Liver (tissue), 9 donors: ENCODE results near the gene TTC39A. TPM values are rescaled to one million over a fixed set of nuclear protein-coding genes. Genes with fewer than 3 reads are reported as not detected.

Experiments
- DNase-seq: peaks from one replicate; pipeline ENCODE4 v3.0.0-alpha.2; 2017; ENCODE audit warnings: low spot score
- H3K27ac ChIP-seq, 2 donors: one replicate each; pipeline ENCODE4 v1.7.0; 2013; ENCODE audit warnings: inconsistent platforms in 2 of 2, low read length in 2 of 2, control low read depth in 1 of 2, low read depth in 1 of 2, mild to moderate bottlenecking in 1 of 2
- H3K27me3 ChIP-seq, 4 donors: one replicate each; pipeline versions ENCODE4 v1.6.1 to v1.7.0; 2013; ENCODE audit warnings: low read length in 3 of 4, inconsistent platforms in 1 of 4, mild to moderate bottlenecking in 1 of 4, moderate library complexity in 1 of 4; ENCODE audit not compliant: control insufficient read depth in 4 of 4, insufficient read depth in 4 of 4
- H3K36me3 ChIP-seq, 4 donors: one replicate each; pipeline versions ENCODE4 v1.6.1 to v1.7.0; 2013; ENCODE audit warnings: low read length in 3 of 4, mild to moderate bottlenecking in 3 of 4, low read depth in 1 of 4, moderate library complexity in 1 of 4; ENCODE audit not compliant: control insufficient read depth in 4 of 4, insufficient read depth in 3 of 4
- H3K4me1 ChIP-seq, 4 donors: one replicate each; pipeline versions ENCODE4 v1.6.1 to v1.7.0; 2013; ENCODE audit warnings: low read length in 3 of 4, mild to moderate bottlenecking in 3 of 4, moderate library complexity in 1 of 4; ENCODE audit not compliant: control insufficient read depth in 4 of 4, insufficient read depth in 4 of 4
- H3K4me3 ChIP-seq, 3 donors: one replicate each; pipeline versions ENCODE4 v1.6.1 to v1.7.0; 2013; ENCODE audit warnings: low read length in 3 of 3, control low read depth in 1 of 3, low read depth in 1 of 3, mild to moderate bottlenecking in 1 of 3
- H3K9ac ChIP-seq, 2 donors: one replicate each; pipeline ENCODE4 v1.7.0; 2013; ENCODE audit warnings: low read length in 2 of 2, mild to moderate bottlenecking in 2 of 2, moderate library complexity in 2 of 2, control low read depth in 1 of 2, low read depth in 1 of 2
- H3K9me3 ChIP-seq, 4 donors: one replicate each; pipeline versions ENCODE4 v1.6.1 to v1.7.0; 2013; ENCODE audit warnings: low read length in 3 of 4; ENCODE audit not compliant: control insufficient read depth in 4 of 4
- EGR1 ChIP-seq, 2 donors: IDR thresholded peaks; 2 replicates each; pipeline ENCODE4 v1.6.1; 2016 to 2018; ENCODE audit warnings: antibody characterized with exemption in 2 of 2, low read depth in 2 of 2
- FOXA1 ChIP-seq: IDR thresholded peaks from 2 replicates; pipeline ENCODE4 v1.6.1; 2016; ENCODE audit warnings: antibody characterized with exemption
- GABPA ChIP-seq, 2 donors: IDR thresholded peaks in 1 of 2; conservative IDR thresholded peaks in 1 of 2; 2 replicates each; pipeline ENCODE4 v1.6.1; 2016; ENCODE audit warnings: antibody characterized with exemption in 2 of 2, mild to moderate bottlenecking in 1 of 2, moderate library complexity in 1 of 2
- HNF4A ChIP-seq, 2 donors: conservative IDR thresholded peaks; 2 replicates each; pipeline ENCODE4 v1.6.1; 2016; ENCODE audit warnings: antibody characterized with exemption in 2 of 2, mild to moderate bottlenecking in 2 of 2
- HNF4G ChIP-seq: IDR thresholded peaks from 2 replicates; pipeline ENCODE4 v1.6.1; 2016; ENCODE audit warnings: antibody characterized with exemption
- JUND ChIP-seq, 2 donors: IDR thresholded peaks; 2 replicates each; pipeline ENCODE4 v1.6.1; 2016; ENCODE audit warnings: antibody characterized with exemption in 2 of 2
- NR2F2 ChIP-seq: IDR thresholded peaks from 2 replicates; pipeline ENCODE4 v1.6.1; 2016; ENCODE audit warnings: antibody characterized with exemption
- RAD21 ChIP-seq, 2 donors: IDR thresholded peaks; 2 replicates each; pipeline ENCODE4 v1.6.1; 2016; ENCODE audit warnings: antibody characterized with exemption in 2 of 2, mild to moderate bottlenecking in 2 of 2
- RXRA ChIP-seq, 2 donors: IDR thresholded peaks; 2 replicates each; pipeline ENCODE4 v1.6.1; 2017 to 2018; ENCODE audit warnings: antibody characterized with exemption in 2 of 2, mild to moderate bottlenecking in 1 of 2
- TAF1 ChIP-seq: conservative IDR thresholded peaks from 2 replicates; pipeline ENCODE4 v1.6.1; 2016; ENCODE audit warnings: antibody characterized with exemption, mild to moderate bottlenecking
- YY1 ChIP-seq: IDR thresholded peaks from 2 replicates; pipeline ENCODE4 v1.6.1; 2016; ENCODE audit warnings: antibody characterized with exemption, mild to moderate bottlenecking
- WGBS: extraction: QIAGEN DNeasy Blood & Tissue Kit; methylation state at CpG from one replicate; pipeline ENCODE4 v1.1.7; 2013; 5-methylcytosine and 5-hydroxymethylcytosine counted together
- polyA plus RNA-seq, 2 donors: library from polyadenylated mRNA; stranded (reverse) in 1 of 2; unstranded in 1 of 2; fragments of 200-250 nt in 1 of 2; fragments of >200 nt in 1 of 2; fragmentation: Nextera tagmentation in 1 of 2; extraction: Ambion mirVana in 1 of 2; gene quantifications; one replicate each; pipeline versions ENCODE4 v1.2.1 to v1.2.3, GENCODE V29; 2013 to 2015
- total RNA-seq, 2 donors: library from RNA; depleted of rRNA; stranded (reverse); fragments of >200 nt; gene quantifications; one replicate each; pipeline ENCODE4 v1.2.3, GENCODE V29; 2014
- TF ChIP-seq, protein P1 (sequence below): fragments of 150-350 bp; IDR thresholded peaks from 2 replicates; pipeline ENCODE4 v1.5.1; 2017; ENCODE audit warnings: improper control_type of control experiment, low read depth, low read length; ENCODE audit not compliant: missing input control
- TF ChIP-seq, protein P2 (sequence below): IDR thresholded peaks from 2 replicates; pipeline ENCODE4 v1.6.1; 2016; ENCODE audit warnings: antibody characterized with exemption
- TF ChIP-seq, protein P3 (sequence below): IDR thresholded peaks from 2 replicates; pipeline ENCODE4 v1.6.1; 2016; ENCODE audit warnings: antibody characterized with exemption, mild to moderate bottlenecking
- TF ChIP-seq, protein P4 (sequence below): IDR thresholded peaks from 2 replicates; pipeline ENCODE4 v1.6.1; 2016; ENCODE audit warnings: antibody characterized with exemption
- TF ChIP-seq, protein P5 (sequence below): IDR thresholded peaks from 2 replicates; pipeline ENCODE4 v1.6.1; 2016; ENCODE audit warnings: antibody characterized with exemption
- donor health status: healthy.
- donor health status: healthy.
- donor health status: healthy.
- donor health status: healthy.
- donor health status: healthy.

The TTC39A gene
- total and polyA plus RNA-seq, 4 donors = 0.32 to 1.9 (median 1.4) TPM

DNA sequence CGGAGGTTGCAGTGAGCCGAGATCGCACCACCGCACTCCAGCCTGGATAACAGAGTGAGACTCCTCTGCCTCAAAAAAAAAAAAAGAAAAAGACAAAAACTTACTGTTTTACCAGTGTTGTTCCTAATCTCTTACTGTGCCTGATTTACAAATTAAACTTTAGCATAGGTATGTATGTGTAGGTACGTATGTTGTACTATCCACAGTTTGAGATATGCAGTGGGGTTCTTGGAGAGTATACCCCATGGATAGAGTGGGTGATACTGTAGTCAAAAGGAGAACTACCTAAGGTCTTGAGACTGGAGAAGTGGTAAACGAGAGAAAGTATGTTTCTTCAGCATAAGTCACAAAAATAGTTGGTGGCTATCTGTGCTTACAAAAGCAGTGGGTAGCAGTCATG, 55.7 kb downstream of the TTC39A start:
- H3K9ac ChIP-seq = no peak overlapping the region
- H3K4me3 ChIP-seq = no peak overlapping the region
- no peak overlapping the region for H3K27ac ChIP-seq
- H3K9me3 ChIP-seq = no peaks in the 10 kb centered on the region
- DNase-seq = no peak
- peaks cover 2 to 21% (median 14%) of the 10 kb centered on the region in 4 donors for H3K36me3 ChIP-seq
- TF ChIP-seq NR2F2 (no peak), EGR1 (IDR thresholded peaks at IDR 0.05; ENCODE audit: low read depth in 2 of 2) (no peak), FOXA1 (no peak), GABPA (IDR thresholded peaks at IDR 0.05 in 1 of 2, conservative IDR thresholded peaks at IDR 0.05 in 1 of 2) (no peak), HNF4A (conservative IDR thresholded peaks at IDR 0.05) (no peak), HNF4G (no peak)
- TF ChIP-seq, protein P1, sequence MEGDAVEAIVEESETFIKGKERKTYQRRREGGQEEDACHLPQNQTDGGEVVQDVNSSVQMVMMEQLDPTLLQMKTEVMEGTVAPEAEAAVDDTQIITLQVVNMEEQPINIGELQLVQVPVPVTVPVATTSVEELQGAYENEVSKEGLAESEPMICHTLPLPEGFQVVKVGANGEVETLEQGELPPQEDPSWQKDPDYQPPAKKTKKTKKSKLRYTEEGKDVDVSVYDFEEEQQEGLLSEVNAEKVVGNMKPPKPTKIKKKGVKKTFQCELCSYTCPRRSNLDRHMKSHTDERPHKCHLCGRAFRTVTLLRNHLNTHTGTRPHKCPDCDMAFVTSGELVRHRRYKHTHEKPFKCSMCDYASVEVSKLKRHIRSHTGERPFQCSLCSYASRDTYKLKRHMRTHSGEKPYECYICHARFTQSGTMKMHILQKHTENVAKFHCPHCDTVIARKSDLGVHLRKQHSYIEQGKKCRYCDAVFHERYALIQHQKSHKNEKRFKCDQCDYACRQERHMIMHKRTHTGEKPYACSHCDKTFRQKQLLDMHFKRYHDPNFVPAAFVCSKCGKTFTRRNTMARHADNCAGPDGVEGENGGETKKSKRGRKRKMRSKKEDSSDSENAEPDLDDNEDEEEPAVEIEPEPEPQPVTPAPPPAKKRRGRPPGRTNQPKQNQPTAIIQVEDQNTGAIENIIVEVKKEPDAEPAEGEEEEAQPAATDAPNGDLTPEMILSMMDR = no peak
- TF ChIP-seq, protein P2, sequence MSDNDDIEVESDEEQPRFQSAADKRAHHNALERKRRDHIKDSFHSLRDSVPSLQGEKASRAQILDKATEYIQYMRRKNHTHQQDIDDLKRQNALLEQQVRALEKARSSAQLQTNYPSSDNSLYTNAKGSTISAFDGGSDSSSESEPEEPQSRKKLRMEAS = no peak
- WGBS = 97% methylated on average over 6 of the region's 6 CpGs
- no peaks in the 10 kb centered on the region for H3K4me1 ChIP-seq
- no peaks in the 10 kb centered on the region for H3K27me3 ChIP-seq

DNA sequence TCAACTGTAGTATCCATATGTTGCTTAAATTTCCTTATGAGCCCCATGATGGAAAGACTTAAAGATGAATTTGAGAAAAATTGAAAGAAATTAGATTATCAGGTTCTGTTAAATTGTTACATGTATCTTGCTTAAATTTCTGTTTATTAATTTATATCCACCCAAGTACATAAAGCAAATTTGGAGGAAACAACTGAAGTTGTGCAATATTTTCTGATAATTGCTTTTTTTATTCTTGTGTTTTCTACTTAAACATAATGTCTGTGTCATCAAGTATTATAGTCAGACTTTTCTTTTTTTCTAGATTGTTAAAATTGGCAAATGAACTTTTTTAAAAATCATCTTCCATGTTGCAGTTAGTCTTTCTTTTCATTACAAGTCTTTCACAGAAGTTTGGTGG, 57.4 kb downstream of the TTC39A start:
- Histone ChIP-seq H3K27ac (no peak overlapping the region), H3K9me3 (no peaks in the 10 kb centered on the region), H3K27me3 (no peaks in the 10 kb centered on the region), H3K4me3 (no peak overlapping the region), H3K4me1 (peaks cover 0 to 3% (median 0%) of the 10 kb centered on the region in 4 donors), H3K9ac (no peak overlapping the region), H3K36me3 (peaks cover 2 to 21% (median 14%) of the 10 kb centered on the region in 4 donors)
- TF ChIP-seq HNF4G (no peak), EGR1 (IDR thresholded peaks at IDR 0.05; ENCODE audit: low read depth in 2 of 2) (no peak), TAF1 (no peak), JUND (IDR thresholded peaks at IDR 0.05) (no peak), RXRA (IDR thresholded peaks at IDR 0.05) (no peak), RAD21 (IDR thresholded peaks at IDR 0.05) (no peak), HNF4A (conservative IDR thresholded peaks at IDR 0.05) (no peak), YY1 (no peak), GABPA (IDR thresholded peaks at IDR 0.05 in 1 of 2, conservative IDR thresholded peaks at IDR 0.05 in 1 of 2) (no peak)
- TF ChIP-seq, protein P1 = no peak
- TF ChIP-seq, protein P3, sequence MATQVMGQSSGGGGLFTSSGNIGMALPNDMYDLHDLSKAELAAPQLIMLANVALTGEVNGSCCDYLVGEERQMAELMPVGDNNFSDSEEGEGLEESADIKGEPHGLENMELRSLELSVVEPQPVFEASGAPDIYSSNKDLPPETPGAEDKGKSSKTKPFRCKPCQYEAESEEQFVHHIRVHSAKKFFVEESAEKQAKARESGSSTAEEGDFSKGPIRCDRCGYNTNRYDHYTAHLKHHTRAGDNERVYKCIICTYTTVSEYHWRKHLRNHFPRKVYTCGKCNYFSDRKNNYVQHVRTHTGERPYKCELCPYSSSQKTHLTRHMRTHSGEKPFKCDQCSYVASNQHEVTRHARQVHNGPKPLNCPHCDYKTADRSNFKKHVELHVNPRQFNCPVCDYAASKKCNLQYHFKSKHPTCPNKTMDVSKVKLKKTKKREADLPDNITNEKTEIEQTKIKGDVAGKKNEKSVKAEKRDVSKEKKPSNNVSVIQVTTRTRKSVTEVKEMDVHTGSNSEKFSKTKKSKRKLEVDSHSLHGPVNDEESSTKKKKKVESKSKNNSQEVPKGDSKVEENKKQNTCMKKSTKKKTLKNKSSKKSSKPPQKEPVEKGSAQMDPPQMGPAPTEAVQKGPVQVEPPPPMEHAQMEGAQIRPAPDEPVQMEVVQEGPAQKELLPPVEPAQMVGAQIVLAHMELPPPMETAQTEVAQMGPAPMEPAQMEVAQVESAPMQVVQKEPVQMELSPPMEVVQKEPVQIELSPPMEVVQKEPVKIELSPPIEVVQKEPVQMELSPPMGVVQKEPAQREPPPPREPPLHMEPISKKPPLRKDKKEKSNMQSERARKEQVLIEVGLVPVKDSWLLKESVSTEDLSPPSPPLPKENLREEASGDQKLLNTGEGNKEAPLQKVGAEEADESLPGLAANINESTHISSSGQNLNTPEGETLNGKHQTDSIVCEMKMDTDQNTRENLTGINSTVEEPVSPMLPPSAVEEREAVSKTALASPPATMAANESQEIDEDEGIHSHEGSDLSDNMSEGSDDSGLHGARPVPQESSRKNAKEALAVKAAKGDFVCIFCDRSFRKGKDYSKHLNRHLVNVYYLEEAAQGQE = no peak
- TF ChIP-seq, protein P2 = no peak
- TF ChIP-seq, protein P4, sequence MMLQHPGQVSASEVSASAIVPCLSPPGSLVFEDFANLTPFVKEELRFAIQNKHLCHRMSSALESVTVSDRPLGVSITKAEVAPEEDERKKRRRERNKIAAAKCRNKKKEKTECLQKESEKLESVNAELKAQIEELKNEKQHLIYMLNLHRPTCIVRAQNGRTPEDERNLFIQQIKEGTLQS = no peak
- TF ChIP-seq, protein P5, sequence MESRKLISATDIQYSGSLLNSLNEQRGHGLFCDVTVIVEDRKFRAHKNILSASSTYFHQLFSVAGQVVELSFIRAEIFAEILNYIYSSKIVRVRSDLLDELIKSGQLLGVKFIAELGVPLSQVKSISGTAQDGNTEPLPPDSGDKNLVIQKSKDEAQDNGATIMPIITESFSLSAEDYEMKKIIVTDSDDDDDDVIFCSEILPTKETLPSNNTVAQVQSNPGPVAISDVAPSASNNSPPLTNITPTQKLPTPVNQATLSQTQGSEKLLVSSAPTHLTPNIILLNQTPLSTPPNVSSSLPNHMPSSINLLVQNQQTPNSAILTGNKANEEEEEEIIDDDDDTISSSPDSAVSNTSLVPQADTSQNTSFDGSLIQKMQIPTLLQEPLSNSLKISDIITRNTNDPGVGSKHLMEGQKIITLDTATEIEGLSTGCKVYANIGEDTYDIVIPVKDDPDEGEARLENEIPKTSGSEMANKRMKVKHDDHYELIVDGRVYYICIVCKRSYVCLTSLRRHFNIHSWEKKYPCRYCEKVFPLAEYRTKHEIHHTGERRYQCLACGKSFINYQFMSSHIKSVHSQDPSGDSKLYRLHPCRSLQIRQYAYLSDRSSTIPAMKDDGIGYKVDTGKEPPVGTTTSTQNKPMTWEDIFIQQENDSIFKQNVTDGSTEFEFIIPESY = no peak
- DNase-seq = no peak
